ENCODE data around the gene MEPE.

Gene MEPE

DNA sequence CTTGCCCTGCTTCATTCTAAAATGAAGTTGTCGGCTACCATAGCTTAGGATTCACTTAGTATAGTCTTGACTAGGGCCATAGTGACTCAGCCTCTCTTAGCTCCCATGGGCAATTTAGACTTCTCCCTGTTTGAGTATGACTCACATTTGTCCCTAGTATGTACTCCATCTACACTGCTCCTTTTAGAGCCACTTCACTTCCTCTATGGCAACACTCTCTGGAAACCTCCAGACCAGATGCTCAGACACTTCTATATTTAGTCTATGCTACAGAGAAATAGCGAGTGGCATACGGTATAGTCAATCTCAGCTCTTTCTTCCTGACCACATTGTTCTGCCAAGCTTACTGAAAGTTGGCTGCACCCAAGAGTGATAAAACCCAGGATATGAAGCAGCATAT lies 11.2 kb downstream of the MEPE start:
- DNase-seq: no peak

DNA sequence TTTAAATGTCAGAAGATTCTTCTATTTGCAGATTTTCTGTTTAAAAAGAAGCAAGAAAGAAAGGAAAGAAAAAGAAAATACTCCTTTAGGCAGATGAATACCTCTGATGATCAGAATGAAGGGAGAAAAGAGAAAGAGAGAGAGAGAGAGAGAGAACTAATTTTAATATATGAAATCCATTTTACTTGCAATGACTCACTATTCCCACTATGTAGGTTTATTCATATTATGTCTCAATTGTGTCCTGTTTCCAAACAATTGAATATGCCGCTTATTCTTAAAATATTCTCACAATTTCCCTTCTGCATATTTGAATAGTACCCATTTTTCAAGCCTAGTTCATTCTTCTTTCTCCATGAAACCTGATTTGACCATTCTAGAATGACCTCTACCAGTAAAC lies 11.7 kb downstream of the MEPE start:
- no peak for DNase-seq

DNA sequence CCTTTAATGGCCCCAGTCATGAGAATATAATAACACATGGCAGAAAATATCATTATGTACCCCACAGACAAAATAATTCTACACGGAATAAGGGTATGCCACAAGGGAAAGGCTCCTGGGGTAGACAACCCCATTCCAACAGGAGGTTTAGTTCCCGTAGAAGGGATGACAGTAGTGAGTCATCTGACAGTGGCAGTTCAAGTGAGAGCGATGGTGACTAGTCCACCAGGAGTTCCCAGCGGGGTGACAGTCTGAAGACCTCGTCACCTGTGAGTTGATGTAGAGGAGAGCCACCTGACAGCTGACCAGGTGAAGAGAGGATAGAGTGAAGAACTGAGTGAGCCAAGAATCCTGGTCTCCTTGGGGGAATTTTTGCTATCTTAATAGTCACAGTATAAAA lies 13.5 kb downstream of the MEPE start:
- DNase-seq: no peak

DNA sequence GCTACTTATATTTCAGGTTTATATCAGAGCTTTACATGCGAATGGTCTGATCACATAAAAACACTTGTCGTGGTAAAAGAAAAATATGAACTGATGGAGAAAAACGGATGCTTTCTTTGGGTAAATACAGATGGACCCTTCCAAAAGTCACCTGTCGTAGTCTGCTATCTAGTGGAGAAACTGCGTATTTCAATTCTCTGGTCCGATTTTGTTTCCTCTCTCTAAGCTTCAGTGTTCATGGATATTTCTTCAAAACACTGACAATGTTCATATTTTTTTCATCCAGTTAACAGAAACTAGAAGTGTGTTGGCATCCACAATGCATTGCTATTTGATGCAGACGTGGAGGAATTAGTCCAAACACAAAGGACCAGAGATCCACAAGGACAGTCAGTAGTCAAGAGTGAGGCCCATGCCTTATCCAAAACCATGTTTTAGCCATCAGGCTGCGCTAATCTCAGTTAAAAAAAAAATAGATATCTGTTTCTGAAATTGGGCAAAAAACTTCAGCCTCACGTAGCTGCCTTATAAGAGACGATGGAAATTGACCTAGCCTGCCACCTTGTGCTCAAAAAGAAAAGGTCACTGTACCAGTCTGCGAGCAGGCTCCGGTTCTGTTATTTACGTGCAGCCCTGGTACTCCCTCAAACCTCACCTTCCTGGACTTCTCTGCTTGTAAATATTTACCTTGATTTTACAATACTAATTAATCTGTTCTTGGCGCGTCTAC lies 16.0 kb downstream of the MEPE start:
- no peak for DNase-seq

DNA sequence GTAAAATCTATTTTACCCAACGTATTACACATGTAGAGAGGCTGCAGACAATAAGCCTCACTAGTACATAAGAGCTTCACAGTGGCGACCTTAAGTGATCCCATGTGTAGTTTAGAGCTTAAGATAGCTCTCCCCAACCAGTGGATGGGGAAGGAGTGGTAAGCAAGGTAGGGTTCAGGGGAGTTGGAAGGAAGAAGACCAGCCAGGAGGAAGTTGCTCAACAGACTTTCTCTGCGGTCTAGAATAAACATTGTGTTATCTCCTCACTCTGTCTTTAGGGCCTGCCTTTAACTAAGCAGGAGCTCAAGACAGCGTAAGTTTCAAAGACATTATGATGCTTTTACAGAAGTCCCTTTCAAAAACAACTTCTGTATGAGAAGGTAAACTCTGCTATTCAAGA lies 16.8 kb downstream of the MEPE start:
- DNase-seq: no peak

DNA sequence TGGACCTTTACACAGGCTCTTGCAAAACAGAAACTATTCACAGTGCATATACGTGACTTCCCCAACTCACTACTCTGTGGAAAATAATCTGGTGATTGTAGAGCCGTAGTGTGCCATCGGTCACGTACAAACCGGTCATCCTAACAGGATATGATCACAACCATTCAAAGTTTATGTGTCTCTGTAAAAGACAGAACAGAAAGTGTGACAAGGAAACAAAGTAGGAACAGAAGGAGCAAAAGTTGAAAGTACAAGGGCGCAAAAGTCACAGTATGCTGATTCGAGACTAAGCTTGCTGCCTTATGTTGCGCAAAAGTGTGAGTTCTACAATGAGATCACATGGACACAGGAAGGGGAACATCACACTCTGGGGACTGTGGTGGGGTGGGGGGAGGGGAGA lies 18.6 kb downstream of the MEPE start:
- DNase-seq: no peak

DNA sequence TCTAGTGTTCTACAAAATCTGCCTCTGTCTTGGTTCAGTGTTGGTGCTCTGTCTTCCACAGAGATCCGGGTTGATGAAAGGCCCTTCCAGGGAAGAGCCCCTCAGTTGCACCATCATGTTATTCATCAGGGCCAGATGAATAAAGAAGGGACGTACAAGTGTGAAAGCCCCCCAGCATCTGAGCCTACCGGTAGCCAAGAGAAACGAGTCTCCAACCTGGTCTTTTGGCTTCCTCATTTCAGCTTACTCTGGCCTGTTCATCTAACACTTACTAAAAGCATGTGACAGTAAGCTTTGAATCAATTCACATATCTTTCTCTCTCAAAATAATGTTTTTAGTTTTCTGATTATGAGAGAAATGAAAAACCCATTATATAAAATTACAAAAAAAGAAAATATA lies 19.2 kb downstream of the MEPE start:
- DNase-seq: no peak

DNA sequence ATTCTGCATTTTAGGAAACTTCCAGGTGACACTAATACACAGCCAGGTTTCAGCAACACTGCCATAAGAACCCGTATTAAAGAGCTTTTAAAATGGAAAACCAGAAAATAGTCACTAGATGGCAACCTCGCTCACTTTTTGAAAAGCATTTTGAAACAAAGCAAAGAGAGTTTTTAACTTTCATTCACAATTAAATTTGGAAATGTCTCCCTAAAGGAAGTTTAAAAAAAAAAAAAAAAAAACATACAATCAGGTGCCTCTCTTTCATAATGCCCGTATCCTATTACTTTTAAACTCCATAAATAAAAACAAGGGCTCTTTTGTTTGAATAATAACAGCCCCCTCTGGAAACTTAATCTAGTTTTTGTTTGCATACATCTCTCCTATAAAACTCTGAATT lies 20.3 kb downstream of the MEPE start:
- DNase-seq: no peak

DNA sequence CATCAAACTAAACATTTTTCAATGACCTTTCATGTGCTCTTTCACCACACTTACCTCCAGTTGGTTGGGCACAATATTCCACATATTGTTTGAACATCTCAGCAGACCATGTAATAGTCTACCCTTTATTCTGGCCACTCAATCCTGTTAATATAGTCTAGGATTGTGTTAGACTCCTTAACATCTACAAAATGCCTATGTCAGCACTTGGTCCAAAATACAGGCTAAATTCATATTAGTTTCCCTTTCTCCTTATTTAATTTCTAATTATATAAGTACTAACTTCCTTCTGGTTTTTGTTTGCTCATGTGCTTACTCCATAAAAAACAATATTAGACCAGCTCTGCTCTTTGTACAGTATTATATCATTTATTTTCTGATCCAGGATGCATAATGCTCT lies 21.1 kb downstream of the MEPE start:
- no peak for DNase-seq

DNA sequence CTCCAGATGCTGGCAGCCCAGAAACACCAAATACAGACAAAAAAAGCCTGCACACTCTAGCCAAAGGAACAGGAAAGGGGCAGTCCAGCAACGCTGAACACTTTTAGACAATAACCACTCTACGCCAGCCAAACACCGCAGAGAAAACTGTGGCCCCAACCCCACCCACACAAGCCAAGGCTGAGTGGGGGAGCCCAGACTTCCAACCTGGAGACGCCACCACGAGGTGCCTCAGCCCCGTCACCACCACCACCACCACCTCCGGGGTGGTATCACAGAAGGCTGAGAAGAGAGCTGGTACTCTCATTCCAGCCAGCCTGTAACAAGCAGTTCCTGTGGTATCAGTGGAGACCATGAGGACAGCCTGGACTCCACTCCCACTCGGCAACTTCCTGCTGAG lies 22.8 kb downstream of the MEPE start:
- no peak for DNase-seq

DNA sequence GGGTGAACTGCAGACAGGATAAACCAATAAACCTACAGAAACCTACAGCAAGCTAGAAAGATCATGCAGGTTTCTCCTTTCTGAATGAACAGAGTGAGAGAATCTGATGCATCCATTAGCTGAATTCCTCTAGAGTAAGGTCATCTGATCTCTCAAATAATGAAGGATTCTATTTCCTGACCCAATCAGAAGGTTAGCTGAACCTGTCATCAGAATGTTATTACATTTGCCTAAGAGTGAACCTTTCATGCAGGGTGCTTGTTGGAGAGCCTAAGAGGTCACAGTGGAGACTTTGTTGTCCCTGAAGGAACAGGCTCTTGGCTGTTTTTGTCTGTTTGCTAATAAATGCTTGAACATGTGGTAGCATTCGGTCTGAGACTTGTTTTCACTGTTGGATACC lies 24.0 kb downstream of the MEPE start:
- DNase-seq: no peak

DNA sequence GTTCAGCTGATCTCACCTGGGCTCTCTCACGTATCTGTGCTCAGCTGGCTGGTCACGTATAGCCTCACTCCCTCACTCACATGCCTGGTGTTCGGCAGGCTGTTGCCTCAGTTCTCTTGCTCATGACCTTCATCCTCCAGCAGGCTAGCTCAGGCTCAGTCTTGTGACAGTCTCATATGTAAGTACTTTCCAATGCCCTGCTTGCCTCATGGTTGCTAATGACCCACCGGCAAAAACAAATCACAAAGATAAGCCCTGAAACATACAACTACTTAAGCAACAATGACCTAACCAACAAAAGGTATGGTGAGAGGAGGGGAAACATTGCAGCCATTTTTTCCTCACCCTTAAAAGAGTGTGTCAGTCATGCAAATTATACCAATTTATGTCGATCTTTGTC lies 25.0 kb downstream of the MEPE start:
- no peak for DNase-seq

DNA sequence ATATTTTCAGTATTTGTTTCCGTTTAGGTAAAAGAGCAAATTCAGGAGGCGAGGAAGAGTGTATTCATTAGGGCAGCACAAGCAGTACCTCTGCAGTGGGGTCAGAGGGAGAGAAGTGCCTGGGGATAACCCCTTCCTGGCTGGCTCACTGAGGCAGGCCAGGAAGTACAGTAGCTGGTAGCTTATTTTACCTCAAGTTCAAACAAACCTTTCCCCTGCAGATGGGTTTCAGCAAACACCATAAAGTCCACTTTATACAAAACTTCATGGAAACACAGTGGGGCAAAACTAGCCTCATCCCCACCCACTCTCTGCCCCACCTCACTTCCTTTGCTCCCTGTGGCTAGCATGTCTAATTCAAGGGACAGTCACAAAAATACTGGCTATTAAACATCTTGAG lies 29.5 kb downstream of the MEPE start:
- no peak for DNase-seq

DNA sequence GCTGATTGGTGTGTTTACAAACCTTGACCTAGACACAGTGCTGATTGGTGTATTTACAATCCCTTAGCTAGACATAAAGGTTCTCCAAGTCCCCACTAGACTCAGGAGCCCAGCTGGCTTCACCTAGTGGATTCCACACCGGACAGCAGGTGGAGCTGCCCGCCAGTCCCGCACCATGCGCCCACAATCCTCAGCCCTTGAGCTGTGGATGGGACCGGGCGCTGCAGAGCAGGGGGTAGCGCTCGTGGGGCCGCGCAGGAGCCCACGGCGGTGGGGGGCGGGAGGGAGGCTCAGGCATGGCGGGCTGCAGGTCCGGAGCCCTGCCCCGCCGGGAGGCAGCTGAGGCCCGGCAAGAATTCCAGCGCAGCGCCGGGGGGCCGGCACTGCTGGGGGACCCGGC lies 30.7 kb downstream of the MEPE start:
- DNase-seq: no peak

DNA sequence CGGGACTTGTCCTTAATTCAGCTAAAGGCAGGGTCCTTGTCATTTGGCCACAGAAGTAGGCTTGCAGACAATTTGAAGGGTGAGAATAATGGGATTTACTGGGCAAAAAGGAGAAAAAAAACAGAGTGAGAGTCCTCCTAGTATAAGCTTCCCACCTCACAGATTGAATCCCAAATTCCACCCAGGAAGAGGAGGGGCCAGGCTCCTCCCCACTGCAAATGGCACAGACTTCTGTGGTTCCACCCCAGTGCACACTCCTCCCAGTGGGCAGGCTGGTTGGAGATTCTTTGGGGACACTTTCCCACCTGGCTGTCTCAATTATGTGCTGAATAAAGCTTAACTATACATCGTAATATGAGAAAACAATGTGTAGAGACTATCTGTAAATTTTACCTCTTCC lies 31.6 kb downstream of the MEPE start:
- no peak for DNase-seq

DNA sequence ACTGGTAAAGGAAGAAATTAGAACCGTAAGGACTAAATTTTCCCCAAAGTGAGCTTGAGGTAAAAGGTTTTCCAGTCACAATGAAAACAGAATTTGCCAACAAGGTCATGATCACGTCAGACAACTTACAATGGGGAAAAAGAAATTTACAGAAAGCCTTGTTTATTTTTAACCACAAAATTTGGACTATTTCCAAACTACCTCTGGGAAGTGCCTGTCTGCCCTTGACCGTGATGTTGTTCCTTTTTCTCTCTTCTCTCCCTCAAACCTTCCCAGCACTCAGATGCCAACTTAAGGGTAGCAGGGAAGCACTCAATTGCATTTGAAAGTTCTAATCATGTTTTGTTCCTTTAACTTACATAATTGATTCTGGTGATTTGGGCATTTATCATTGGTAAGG lies 32.5 kb downstream of the MEPE start:
- DNase-seq: no peak

DNA sequence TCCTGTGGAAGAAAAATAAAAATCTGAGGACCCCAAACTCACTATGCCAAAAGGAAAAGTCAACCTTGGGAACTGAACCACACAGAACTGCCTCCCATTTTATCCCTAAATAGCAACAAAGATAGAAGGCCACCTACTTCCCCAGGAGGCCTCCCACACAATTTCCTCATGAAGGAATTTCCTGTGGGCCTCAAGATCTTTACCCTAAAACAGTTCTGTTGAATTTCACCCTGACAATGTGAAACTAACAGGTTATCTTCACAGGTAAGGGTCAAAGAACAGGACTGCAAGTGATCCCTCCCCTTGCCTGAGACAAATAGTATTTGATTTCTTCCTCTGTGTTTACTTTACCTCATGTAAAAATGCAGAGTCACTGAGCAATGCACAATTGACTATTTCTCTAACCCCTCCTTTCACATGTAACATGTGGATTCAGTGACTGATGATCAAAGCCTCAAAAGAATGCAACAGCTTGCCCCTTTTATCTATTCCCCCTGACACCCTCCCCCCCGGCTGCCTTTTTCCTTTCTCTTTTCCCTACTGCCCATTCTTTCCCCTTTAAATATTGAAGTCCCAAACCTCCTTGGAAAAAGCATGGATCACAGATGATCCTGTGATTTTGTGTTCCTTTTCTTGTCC lies 33.3 kb downstream of the MEPE start:
- no peak for DNase-seq

DNA sequence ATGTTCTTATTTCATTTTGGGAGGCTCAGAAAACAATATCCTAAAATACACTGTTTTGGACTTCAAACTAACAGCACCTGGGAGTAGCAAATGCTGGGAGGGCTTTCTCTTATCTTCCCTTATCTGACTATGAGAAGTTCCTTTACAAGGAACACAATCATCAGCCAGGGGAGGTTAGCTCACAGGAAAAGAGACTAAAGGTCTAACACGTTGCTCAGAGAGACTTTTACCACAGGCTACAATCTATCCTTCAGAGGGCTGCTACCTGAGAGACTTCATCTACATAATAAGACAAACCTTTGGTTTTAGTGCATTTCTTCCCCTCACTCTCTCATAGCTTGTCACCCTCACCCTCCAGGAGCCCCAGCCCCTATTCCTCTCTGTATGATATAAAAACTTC lies 35.8 kb downstream of the MEPE start:
- no peak for DNase-seq

DNA sequence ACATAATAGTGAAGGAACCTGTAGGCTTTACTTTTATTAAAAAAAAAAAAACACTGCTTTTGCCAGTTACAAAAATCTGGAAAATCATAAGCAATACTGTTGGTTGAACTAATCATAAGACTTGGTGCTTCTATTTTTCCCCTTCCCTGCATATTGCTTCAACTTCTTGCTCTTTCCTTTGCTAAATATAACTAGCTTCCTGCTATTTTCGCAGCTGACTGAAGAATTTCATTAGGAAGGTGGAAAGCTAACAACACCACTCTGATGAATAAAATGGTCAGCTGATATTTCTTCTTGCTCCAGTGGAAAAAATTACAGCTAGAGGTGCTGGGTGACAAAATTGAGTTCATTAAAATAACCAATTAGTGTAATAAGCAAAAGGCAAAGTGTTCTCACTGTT lies 39.3 kb downstream of the MEPE start:
- no peak for DNase-seq

DNA sequence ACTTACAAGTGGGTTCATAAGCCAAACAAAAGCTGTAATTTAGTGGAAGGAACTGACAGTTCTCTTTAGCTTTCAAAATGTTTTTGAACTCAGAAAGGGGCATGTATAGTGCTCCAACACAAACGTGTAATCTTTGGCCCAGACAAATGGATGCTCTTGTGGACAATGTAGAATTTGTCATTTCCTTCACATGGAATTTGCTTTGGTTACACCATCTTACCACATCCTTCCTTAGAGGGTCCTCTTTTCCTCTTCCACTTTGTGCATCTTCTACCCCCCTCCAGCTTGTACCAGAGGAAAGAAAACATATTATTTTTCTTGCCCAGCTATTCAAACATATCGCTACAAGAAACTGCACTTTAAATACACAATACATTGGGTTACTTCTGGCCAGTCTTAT lies 42.4 kb downstream of the MEPE start:
- no peak for DNase-seq

DNA sequence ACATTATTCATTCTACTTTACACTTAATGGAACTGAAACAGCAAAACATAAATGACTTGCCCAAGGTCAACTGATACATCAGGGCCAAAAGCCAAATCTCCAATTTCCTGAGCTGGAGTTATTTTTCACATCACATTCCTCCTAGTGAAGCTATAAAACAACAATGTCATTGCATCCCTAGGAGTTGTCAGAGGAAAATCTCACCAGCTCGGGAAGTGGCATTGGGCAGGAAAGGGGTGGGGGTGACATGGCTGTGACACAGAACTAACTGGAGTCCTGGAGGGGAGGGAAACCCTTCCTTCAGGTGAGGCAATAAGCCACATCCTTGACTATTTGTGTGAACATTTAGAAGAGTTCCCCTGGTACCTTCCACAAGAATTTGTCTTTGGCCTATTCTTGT lies 47.3 kb downstream of the MEPE start:
- DNase-seq: no peak

DNA sequence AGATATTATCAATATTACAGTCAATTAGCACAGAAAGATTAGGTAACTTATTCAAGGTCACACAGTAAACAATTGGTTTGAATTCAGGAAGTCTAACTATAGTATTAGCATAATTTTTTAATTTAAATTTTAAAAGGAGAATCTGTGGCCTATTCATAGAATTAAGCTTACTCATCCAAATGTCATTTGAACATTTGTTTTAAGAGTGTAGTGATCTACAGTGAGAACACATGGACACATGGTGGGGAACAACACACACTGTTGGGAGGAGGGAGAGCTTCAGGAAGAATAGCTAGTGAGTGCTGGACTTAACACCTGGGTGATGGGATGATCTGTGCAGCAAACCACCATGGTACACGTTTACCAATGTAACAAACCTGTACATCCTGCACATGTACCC lies 48.3 kb downstream of the MEPE start:
- DNase-seq: no peak

DNA sequence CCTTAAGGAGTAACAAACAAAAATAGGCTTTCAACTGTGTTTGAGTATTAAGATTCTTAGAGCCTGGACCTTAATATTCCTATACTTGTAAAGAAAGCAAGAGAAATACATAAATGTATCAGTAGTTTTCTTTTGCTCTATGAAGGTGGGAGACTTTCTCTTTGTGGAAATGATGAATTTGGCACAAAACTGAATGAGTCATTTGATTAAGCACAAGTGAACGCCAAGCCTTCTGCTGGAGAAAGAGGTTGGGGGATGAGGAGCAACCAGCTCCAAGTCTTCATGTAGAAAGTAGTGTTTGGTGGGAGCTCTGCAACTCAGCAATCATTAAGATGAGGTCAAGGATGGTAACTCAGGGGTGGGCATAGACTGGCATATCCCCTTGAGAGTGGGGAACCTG lies 49.6 kb downstream of the MEPE start:
- no peak for DNase-seq

DNA sequence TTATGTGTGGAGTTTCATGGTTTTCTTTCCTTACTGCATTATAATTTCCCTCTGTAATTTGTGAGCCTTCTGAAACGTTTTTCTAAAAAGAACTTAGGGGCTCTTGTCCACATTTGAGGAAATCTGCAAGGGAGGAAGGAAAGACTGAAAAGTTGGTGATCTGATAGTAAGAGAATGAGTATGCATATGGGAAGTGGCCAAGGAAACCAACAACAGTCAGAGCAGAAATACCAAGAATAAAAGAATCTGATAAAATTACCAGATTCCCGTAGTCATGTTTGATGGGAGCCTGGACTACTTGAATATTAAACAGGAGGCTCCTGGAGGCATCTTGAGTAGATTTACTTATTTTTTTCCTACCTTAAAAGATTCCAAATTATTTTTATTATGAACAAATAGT lies 50.1 kb downstream of the MEPE start:
- no peak for DNase-seq

DNA sequence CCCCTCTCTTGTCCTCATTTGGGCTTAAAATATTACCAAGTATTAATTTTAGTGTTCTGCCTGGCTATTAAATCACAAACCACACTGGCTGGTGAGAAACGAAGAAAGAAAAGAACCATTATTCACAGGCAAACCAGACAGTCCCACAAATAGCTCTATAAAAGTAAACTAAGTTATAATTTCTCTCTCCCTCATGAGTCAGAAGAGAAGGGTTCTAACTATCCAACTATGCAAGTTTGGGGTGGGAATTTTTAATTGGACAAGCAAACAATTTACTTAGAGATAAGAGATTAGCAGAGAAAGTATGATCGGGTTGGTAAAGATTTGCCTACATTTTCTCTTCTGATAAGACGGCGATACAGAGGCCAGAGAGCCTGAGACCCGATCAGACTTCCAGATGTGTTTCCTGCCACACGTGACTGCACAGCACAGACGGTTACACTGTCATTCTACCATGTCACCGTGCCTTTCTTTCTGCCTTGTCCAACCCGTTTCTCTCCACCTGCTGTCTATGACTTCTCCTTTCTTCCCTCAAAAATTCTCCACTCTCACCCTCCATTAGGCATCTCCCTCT lies 52.3 kb downstream of the MEPE start:
- DNase-seq: no peak

Data from stimulated activated naive CD4-positive, alpha-beta T cell treated with Interleukin-2 at 50 U/mL for 16 hours (primary cell).